Effector memory CD8-positive, alpha-beta T cell (primary cell): Measurements from ENCODE around the gene DDX52.
"Not testable (repeated sequence)": the region's sequence is repeated elsewhere in the genome, so short reads cannot be mapped to it uniquely, and the experiment has no call there.

Experiments used
- ATAC-seq: fragments of 150-1000 bp; cut with Tn5 transposase; replicated peaks from 2 replicates; pipeline ENCODE4 v1.10.0; 2021; ENCODE audit warnings: mild to moderate bottlenecking, moderate library complexity
- DNase-seq, 3 experiments: peaks; one replicate each; pipeline ENCODE4 v3.0.0; 2021
- H3K27ac Mint-ChIP-seq, 2 donors: one replicate each; pipeline ENCODE4 v1.8.0; 2022; ENCODE audit warnings: mild to moderate bottlenecking in 2 of 2, mixed read lengths in 2 of 2, moderate library complexity in 2 of 2
- H3K27me3 Mint-ChIP-seq, 2 donors: one replicate each; pipeline ENCODE4 v1.8.0; 2022; ENCODE audit warnings: mixed read lengths in 2 of 2
- H3K36me3 Mint-ChIP-seq: one replicate; pipeline ENCODE4 v1.8.0; 2022; ENCODE audit warnings: mild to moderate bottlenecking, moderate library complexity, mixed read lengths; ENCODE audit not compliant: insufficient read depth
- H3K4me1 Mint-ChIP-seq, 2 donors: one replicate each; pipeline ENCODE4 v1.8.0; 2022; ENCODE audit warnings: low read depth in 2 of 2, mixed read lengths in 2 of 2
- H3K4me3 Mint-ChIP-seq, 2 donors: one replicate each; pipeline ENCODE4 v1.8.0; 2022; ENCODE audit warnings: mild to moderate bottlenecking in 2 of 2, mixed read lengths in 2 of 2, moderate library complexity in 2 of 2
- H3K9me3 Mint-ChIP-seq, 2 donors: one replicate each; pipeline ENCODE4 v1.8.0; 2022; ENCODE audit warnings: mixed read lengths in 2 of 2

The DDX52 gene

GRCh38 chr17:37642681-37643080 lies 565 bp downstream of the DDX52 start:
- Mint-ChIP-seq H3K27ac (peak overlapping the region; percentile 93 to 94), H3K4me1 (peaks cover 26% of the 10 kb centered on the region in 2 donors), H3K9me3 (no peaks in the 10 kb centered on the region), H3K4me3 (peak overlapping the region; percentile 92 to 93), H3K27me3 (peaks cover 28 to 31% of the 10 kb centered on the region in 2 donors), H3K36me3 (peaks cover 46% of the 10 kb centered on the region)
- ATAC-seq, result peak; percentile 14
- DNase-seq, result no peak

GRCh38 chr17:37640015-37640414 lies 3.2 kb downstream of the DDX52 start:
- H3K27ac Mint-ChIP-seq, result peak overlapping the region in 1 of 2 donors; percentile 49
- H3K9me3 Mint-ChIP-seq, result no peaks in the 10 kb centered on the region
- peaks cover 64% of the 10 kb centered on the region for H3K36me3 Mint-ChIP-seq
- ATAC-seq, result no peak
- peaks cover 12 to 13% of the 10 kb centered on the region in 2 donors for H3K27me3 Mint-ChIP-seq
- H3K4me3 Mint-ChIP-seq, result peak overlapping the region; percentile 4 to 10
- H3K4me1 Mint-ChIP-seq, result peaks cover 28 to 32% of the 10 kb centered on the region in 2 donors
- no peak for DNase-seq

DNA sequence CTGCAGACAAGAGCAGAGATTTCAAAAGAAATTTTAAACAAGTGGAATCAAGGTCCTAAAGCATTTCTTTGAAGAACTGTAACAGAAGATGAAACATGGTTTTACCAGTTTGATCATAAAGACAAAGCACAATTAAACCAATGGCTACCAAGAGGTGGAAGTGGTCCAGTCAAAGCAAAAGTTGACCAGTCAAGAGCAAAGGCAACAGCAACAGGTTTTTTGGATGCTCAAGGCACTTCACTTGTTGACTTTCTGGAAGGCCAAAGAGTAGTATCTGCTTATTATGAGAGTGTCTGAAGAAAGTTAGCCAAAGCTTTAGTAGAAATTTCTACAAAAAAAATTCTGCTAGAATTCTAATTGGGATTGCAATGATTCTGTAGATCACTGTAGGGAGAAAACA lies 5.3 kb downstream of the DDX52 start:
- H3K27ac Mint-ChIP-seq, result no peak overlapping the region
- H3K36me3 Mint-ChIP-seq, result peaks cover 64% of the 10 kb centered on the region
- no peaks in the 10 kb centered on the region for H3K27me3 Mint-ChIP-seq
- H3K4me1 Mint-ChIP-seq, result peaks cover 20 to 24% of the 10 kb centered on the region in 2 donors
- DNase-seq, result no peak
- H3K9me3 Mint-ChIP-seq, result no peaks in the 10 kb centered on the region
- no peak for ATAC-seq
- no peak overlapping the region for H3K4me3 Mint-ChIP-seq

DNA sequence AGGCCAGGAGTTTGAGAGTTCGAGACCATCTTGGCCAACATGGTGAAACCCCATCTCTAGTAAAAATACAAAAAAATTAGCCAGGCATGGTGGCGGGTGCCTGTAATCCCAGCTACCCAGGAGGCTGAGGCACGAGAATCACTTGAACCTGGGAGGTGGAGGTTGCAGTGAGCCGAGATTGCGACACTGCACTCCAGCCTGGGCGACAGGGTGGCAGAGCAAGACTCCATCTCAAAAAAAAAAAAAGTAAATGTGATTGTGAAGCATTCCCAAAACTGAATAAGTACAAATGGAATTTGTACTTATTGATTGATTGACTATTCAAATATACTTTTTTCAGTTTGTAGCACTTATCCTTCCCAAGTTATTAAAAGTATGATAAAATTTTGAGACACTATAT lies 26.8 kb downstream of the DDX52 start:
- H3K27ac Mint-ChIP-seq, ATAC-seq, DNase-seq, H3K9me3 Mint-ChIP-seq, H3K4me3 Mint-ChIP-seq, H3K4me1 Mint-ChIP-seq, H3K27me3 Mint-ChIP-seq: not testable (repeated sequence)
- peaks cover 49% of the 10 kb centered on the region for H3K36me3 Mint-ChIP-seq

DNA sequence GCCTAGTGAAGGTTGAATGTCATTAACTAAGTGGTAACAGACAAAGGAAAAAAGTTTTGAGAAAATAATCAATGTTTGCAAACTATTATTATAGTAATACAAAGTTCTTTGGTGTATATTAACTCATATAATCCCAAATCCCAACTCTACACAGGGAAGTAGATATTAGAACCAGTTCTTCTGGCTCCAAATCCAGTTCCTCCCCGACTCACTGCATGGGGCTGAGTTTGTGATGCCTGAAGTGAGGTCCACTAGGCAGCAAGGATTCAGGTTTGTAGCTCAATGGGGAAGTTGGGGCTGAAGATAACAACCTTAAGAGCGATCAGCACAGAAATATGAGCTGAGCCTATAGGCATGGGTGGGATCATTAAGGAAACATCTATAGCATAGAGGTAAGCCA lies 28.4 kb downstream of the DDX52 start:
- Mint-ChIP-seq H3K27me3 (no peaks in the 10 kb centered on the region), H3K36me3 (peaks cover 40% of the 10 kb centered on the region), H3K4me1 (peaks cover 0 to 5% of the 10 kb centered on the region in 2 donors), H3K27ac (no peak overlapping the region), H3K9me3 (no peaks in the 10 kb centered on the region), H3K4me3 (no peak overlapping the region)
- no peak for DNase-seq
- no peak for ATAC-seq

GRCh38 chr17:37614391-37614790 lies 28.9 kb downstream of the DDX52 start:
- ATAC-seq, result no peak
- peak overlapping the region in 1 of 2 donors; percentile 73 for H3K27ac Mint-ChIP-seq
- H3K27me3 Mint-ChIP-seq, result no peaks in the 10 kb centered on the region
- H3K9me3 Mint-ChIP-seq, result no peaks in the 10 kb centered on the region
- H3K36me3 Mint-ChIP-seq, result peaks cover 37% of the 10 kb centered on the region
- no peak for DNase-seq
- H3K4me3 Mint-ChIP-seq, result no peak overlapping the region
- H3K4me1 Mint-ChIP-seq, result peaks cover 0 to 5% of the 10 kb centered on the region in 2 donors

GRCh38 chr17:37610971-37611370 lies 32.3 kb downstream of the DDX52 start:
- Mint-ChIP-seq H3K4me1 (peaks cover 7 to 22% of the 10 kb centered on the region in 2 donors), H3K9me3 (no peaks in the 10 kb centered on the region), H3K36me3 (peaks cover 23% of the 10 kb centered on the region), H3K27me3 (no peaks in the 10 kb centered on the region), H3K27ac (peak overlapping the region in 1 of 2 donors; percentile 2), H3K4me3 (no peak overlapping the region)
- DNase-seq, result no peak
- no peak for ATAC-seq

DNA sequence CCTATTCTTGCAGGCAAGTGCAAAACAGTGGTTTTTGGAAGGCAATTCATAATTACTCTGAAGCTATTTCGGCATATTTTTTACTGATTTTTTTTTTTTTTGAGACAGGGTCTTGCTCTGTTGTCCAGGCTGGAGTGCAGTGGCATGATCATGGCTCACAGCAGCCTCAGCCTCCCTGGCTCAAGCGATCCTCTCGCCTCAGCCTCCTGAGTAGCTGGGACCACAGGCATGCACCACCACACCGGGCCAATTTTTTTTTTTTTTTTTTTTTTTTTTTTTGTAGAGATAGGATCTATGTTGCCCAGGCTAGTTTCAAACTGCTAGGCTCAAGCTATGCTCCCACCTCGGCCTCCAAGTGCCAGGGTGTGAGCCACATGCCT lies 33.2 kb downstream of the DDX52 start:
- Mint-ChIP-seq H3K4me3 (peak overlapping the region; percentile 83 to 93), H3K36me3 (peaks cover 17% of the 10 kb centered on the region), H3K4me1 (peaks cover 13 to 32% of the 10 kb centered on the region in 2 donors), H3K27ac (peak overlapping the region; percentile 93 to 95)
- not testable (repeated sequence) for H3K27me3 Mint-ChIP-seq, H3K9me3 Mint-ChIP-seq, DNase-seq, ATAC-seq

- ATAC-seq (peak; percentile 89), DNase-seq (peak; percentile 93 to 98 (median 95))
- Mint-ChIP-seq H3K4me1 (peaks cover 18 to 38% of the 10 kb centered on the region in 2 donors), H3K4me3 (peak within 1 kb of the TSS; percentile 83 to 93), H3K27me3 (no peaks in the 10 kb centered on the region), H3K27ac (peak within 1 kb of the TSS; percentile 93 to 95), H3K36me3 (peaks cover 16% of the 10 kb centered on the region), H3K9me3 (no peaks in the 10 kb centered on the region)
Measured at GRCh38 chr17:37609170-37610040, 33.8 kb downstream of the DDX52 start, which contains the start of gene SYNRG. TSS of gene SYNRG (minus strand) at chr17:37609418. CDS start at chr17:37609355, 63 bp downstream.

DNA sequence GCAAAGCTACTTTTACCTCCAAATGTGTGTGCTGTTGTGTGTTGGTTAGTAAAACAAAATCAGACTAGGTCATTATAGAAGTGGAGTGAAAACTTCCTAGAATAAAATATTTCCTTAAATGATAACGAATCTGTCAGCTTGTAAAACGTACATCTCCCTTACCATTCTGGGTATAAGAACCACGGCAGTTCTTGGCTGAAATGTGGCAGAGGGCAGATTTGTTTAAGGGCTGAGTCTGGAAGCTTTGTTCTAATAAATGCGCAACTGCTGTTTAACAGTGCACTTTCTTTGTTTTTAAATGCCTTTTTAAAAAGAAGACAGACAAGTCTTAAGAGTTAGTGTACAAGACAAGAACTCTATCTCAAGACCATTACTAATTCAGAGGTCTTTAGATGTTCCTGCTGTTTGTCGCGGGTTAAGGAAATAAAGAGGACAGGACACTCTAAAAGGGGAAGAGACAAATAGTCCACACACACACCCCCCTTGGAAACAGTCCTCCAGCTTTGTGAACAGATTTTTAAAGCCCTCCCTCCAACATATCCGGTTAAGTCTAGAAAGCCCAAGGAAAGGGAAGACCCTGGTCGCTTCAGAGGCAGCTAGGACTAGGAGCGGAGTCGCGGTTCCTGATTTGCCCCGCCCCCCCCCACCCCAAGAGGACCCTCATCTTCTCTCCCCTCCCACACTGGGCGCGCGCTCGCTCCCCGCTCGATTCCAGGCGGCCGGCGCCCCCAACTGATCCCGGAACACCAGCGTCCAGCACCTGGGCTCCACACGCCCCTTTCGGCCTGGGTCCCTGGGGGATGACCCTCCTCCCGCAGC lies 34.7 kb downstream of the DDX52 start:
- ATAC-seq, result no peak
- no peaks in the 10 kb centered on the region for H3K9me3 Mint-ChIP-seq
- H3K27me3 Mint-ChIP-seq, result no peaks in the 10 kb centered on the region
- H3K4me1 Mint-ChIP-seq, result peaks cover 22 to 44% of the 10 kb centered on the region in 2 donors
- H3K4me3 Mint-ChIP-seq, result peak overlapping the region; percentile 83 to 93
- peaks cover 19% of the 10 kb centered on the region for H3K36me3 Mint-ChIP-seq
- H3K27ac Mint-ChIP-seq, result peak overlapping the region; percentile 93 to 95
- no peak for DNase-seq

DNA sequence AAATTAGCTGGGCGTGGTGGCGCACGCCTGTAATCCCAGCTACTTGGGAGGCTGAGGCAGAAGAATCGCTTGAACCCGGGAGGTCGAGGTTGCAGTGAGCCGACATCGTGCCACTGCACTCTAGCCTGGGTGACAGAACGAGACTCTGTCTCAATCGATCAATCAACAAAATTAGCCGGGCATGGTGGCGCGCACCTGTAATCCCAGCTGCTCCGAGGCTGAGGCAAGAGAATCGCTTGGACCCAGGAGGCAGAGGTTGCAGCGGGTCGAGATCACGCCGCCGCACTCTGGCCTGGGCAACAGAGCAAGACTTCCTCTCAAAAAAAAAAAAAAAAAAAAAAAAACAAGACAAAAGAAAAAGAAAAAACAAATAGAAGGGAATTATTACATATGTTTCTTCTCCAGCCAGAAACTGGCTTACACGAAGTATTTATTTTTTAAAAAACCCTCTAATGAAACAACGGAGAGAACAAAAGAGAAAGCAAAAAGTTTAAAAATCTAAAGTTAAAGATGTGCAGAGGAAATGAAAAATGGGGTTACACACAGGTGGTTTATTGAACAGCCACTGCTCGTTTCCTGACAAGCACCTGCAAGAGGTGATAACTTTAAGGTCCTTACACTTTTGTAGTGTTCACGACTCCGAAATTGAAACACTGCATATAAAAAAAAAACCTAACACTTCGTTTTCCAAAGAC lies 35.5 kb downstream of the DDX52 start:
- H3K27me3 Mint-ChIP-seq, result no peaks in the 10 kb centered on the region
- peak overlapping the region; percentile 83 to 93 for H3K4me3 Mint-ChIP-seq
- DNase-seq (peak; percentile 5 to 18 (median 13)), ATAC-seq (peak; percentile 33)
- no peaks in the 10 kb centered on the region for H3K9me3 Mint-ChIP-seq
- peaks cover 19% of the 10 kb centered on the region for H3K36me3 Mint-ChIP-seq
- H3K4me1 Mint-ChIP-seq, result peaks cover 23 to 50% of the 10 kb centered on the region in 2 donors
- H3K27ac Mint-ChIP-seq, result peak overlapping the region; percentile 93 to 95

- Mint-ChIP-seq H3K4me1 (peaks cover 30 to 56% of the 10 kb centered on the region in 2 donors), H3K27me3 (no peaks in the 10 kb centered on the region), H3K4me3 (peak overlapping the region; percentile 83 to 93), H3K9me3 (no peaks in the 10 kb centered on the region), H3K27ac (peak overlapping the region; percentile 93 to 95), H3K36me3 (peaks cover 23% of the 10 kb centered on the region)
- ATAC-seq, result peak; percentile 30
- DNase-seq, result peak; percentile 24 to 31 (median 25)
Measured at GRCh38 chr17:37605813-37606505, 37.3 kb downstream of the DDX52 start.
